K562 (cell line): ENCODE data around the gene IL13RA1. TPM values are rescaled to one million over a fixed set of nuclear protein-coding genes. Genes with fewer than 3 reads are reported as not detected.

ENCODE experiments used
- ATAC-seq: fragments of 200-7000 bp; cut with Tn5 transposase; 3 replicates; pipeline ENCODE4 v1.9.1; 2020; ENCODE audit warnings: moderate library complexity
- BruUV-seq: library from RNA; stranded (reverse); fragments of 400-500 nt; replicated peaks from 2 replicates; lab custom pipeline; 2021; lab: Mats Ljungman, UMichigan
- CTCF ChIA-PET: fragments of 300-600 bp; formaldehyde crosslinking; extraction: SDS; loops from one replicate; lab custom pipeline; 2021; ENCODE audit warnings: low intra/inter-chr PET ratio; lab: Yijun Ruan, JAX
- POLR2A ChIA-PET: fragments of 300-600, 350-650 bp; sonication (Branson Sonifier 250); formaldehyde crosslinking; extraction: SDS; loops from one replicate; lab custom pipeline; 2021; ENCODE audit warnings: antibody characterized with exemption, inconsistent platforms; lab: Yijun Ruan, JAX
- DNase-seq, 4 experiments: peaks; one replicate each; pipeline versions ENCODE4 v3.0.0 to v3.0.0-alpha.2; 2011 to 2018; ENCODE audit warnings: low spot score in 3 of 4, mixed read lengths in 3 of 4; ENCODE audit errors: extremely low read depth in 1 of 4
- FAIRE-seq: peaks from 2 replicates; lab custom pipeline; 2011; peaks lifted over from hg19 to GRCh38; lab: Jason Lieb, UNC
- H2AFZ ChIP-seq: 2 replicates; pipeline ENCODE4 v1.6.0; 2011; ENCODE audit warnings: low read depth, low read length, control low read depth, inconsistent platforms
- H3K27ac ChIP-seq: fragments of 200-600 bp; 3 replicates; pipeline ENCODE4 v1.8.0; 2011; ENCODE audit warnings: low read depth, mild to moderate bottlenecking, control low read depth, inconsistent platforms, low read length, moderate library complexity, mixed read lengths; ENCODE audit errors: extremely low read depth
- H3K27me3 ChIP-seq, 2 experiments: fragments of 300-600 bp in 1 of 2; 2 replicates in 1 of 2; 3 replicates in 1 of 2; pipeline versions ENCODE4 v1.6.0 to v1.8.0; 2011; ENCODE audit warnings: inconsistent platforms in 2 of 2, low read length in 2 of 2, mild to moderate bottlenecking in 1 of 2, mixed read lengths in 1 of 2, moderate library complexity in 1 of 2; ENCODE audit not compliant: control insufficient read depth in 2 of 2, insufficient read depth in 2 of 2
- H3K36me3 ChIP-seq: fragments of 300-600 bp; 3 replicates; pipeline ENCODE4 v1.8.0; 2011; ENCODE audit warnings: mild to moderate bottlenecking, low read length, inconsistent platforms; ENCODE audit not compliant: control insufficient read depth, insufficient read depth
- H3K4me1 ChIP-seq, 2 experiments: fragments of 200-600 bp in 1 of 2; replicated peaks in 1 of 2; 2 replicates in 1 of 2; 3 replicates in 1 of 2; pipeline versions ENCODE4 v1.5.1 to v1.8.0; 2011; ENCODE audit warnings: inconsistent platforms in 2 of 2, low read length in 2 of 2, mild to moderate bottlenecking in 1 of 2, mixed read lengths in 1 of 2, moderate library complexity in 1 of 2; ENCODE audit not compliant: control insufficient read depth in 2 of 2, insufficient read depth in 2 of 2
- H3K4me2 ChIP-seq: 2 replicates; pipeline ENCODE4 v1.6.1; 2011; ENCODE audit warnings: low read length, control low read depth, inconsistent platforms, mixed read lengths; ENCODE audit not compliant: insufficient read depth
- H3K4me3 ChIP-seq: fragments of 200-600 bp; sonication (generic), shearing (Covaris generic); 2 replicates; pipeline ENCODE4 v1.5.1; 2016; ENCODE audit warnings: control low read depth, inconsistent platforms
- H3K79me2 ChIP-seq: fragments of 200-600 bp; 3 replicates; pipeline ENCODE4 v1.8.0; 2011; ENCODE audit warnings: low read length, inconsistent platforms; ENCODE audit not compliant: control insufficient read depth, insufficient read depth
- H3K9ac ChIP-seq, 2 experiments: 2 replicates each; pipeline versions ENCODE4 v1.6.0 to v1.6.1; 2011; ENCODE audit warnings: low read depth in 2 of 2, low read length in 2 of 2, control low read depth in 1 of 2, inconsistent platforms in 1 of 2, mild to moderate bottlenecking in 1 of 2, mixed read lengths in 1 of 2; ENCODE audit not compliant: insufficient read depth in 1 of 2
- H3K9me1 ChIP-seq: one replicate; pipeline ENCODE4 v1.6.0; 2011; ENCODE audit warnings: inconsistent platforms, mild to moderate bottlenecking, low read length, moderate library complexity; ENCODE audit not compliant: control insufficient read depth, insufficient read depth
- H3K9me3 ChIP-seq: replicated peaks from 2 replicates; pipeline ENCODE4 v1.5.1; 2011; ENCODE audit warnings: low read depth, low read length, inconsistent platforms; ENCODE audit not compliant: control insufficient read depth, insufficient read depth
- H4K20me1 ChIP-seq: replicated peaks from 2 replicates; pipeline ENCODE4 v1.6.1; 2011; ENCODE audit warnings: low read length, inconsistent platforms, mixed read lengths; ENCODE audit not compliant: control insufficient read depth, insufficient read depth
- ELF4 ChIP-seq: fragments of 450-650 bp; formaldehyde crosslinking; IDR thresholded peaks from 2 replicates; pipeline ENCODE4 v1.4.0; 2022; ENCODE audit warnings: missing genetic modification characterization
- RAD21 ChIP-seq, 2 experiments: fragments of 250-450 bp in 1 of 2; fragments of 450-650 bp in 1 of 2; sonication (Bioruptor Pico) in 1 of 2; formaldehyde crosslinking in 1 of 2; IDR thresholded peaks in 1 of 2; conservative IDR thresholded peaks in 1 of 2; 2 replicates each; pipeline versions ENCODE4 v1.4.0 to v1.8.0; 2020 to 2022; ENCODE audit warnings: mild to moderate bottlenecking in 2 of 2, moderate library complexity in 1 of 2
- WGBS: fragments of 100-300 bp; shearing (Covaris generic); methylation state at CpG from one replicate; pipeline ENCODE4 v1.1.6; 2016; ENCODE audit warnings: low coverage, mixed read lengths; ENCODE audit not compliant: insufficient coverage; ENCODE audit errors: missing lambda C conversion rate; 5-methylcytosine and 5-hydroxymethylcytosine counted together
- in situ Hi-C: fragments of 300-500 bp; cut with MboI; formaldehyde crosslinking; loops from 4 replicates; pipeline ENCODE4 v1.15.0; 2018; ENCODE audit warnings: inconsistent platforms, mixed read lengths
- intact Hi-C: fragments of 100-400 bp; cut with micrococcal nuclease; formaldehyde crosslinking; loops from 2 replicates; pipeline ENCODE4 v1.14.2; 2022
- polyA plus RNA-seq, 8 experiments: library from polyadenylated mRNA; depleted of rRNA in 4 of 8; stranded (reverse) in 5 of 8; unstranded in 3 of 8; fragments of >200 nt; fragmentation: Nextera tagmentation in 2 of 8; fragmentation: Illumina TruSeq in 1 of 8; extraction: Ambion mirVana in 2 of 8; extraction: Trizol in 1 of 8; gene quantifications; 2 replicates each; pipeline versions ENCODE4 v1.2.1 to v1.2.3, GENCODE V29; 2011 to 2014; ENCODE audit warnings: inconsistent platforms in 1 of 8, missing spikeins in 1 of 8
- total RNA-seq, 7 experiments: library from RNA; depleted of rRNA in 6 of 7; stranded (reverse); fragments of >200 nt in 6 of 7; fragmentation: Illumina TruSeq in 2 of 7; extraction: Trizol in 2 of 7; gene quantifications; 2 replicates each; pipeline versions ENCODE4 v1.2.1 to v1.2.3, GENCODE V29; 2011 to 2021; ENCODE audit warnings: low replicate concordance in 1 of 7
- TF ChIP-seq, protein P1 (sequence below), 2 experiments: fragments of 450-650 bp; IDR thresholded peaks; 2 replicates each; pipeline ENCODE4 v1.6.1; 2016
- TF ChIP-seq, protein P2 (sequence below), 3 experiments: IDR thresholded peaks in 2 of 3; conservative IDR thresholded peaks in 1 of 3; 2 replicates each; pipeline ENCODE4 v1.5.1; 2011 to 2012; ENCODE audit warnings: low read length in 3 of 3, mild to moderate bottlenecking in 3 of 3, control low read depth in 2 of 3, improper control_type of control experiment in 1 of 3, inconsistent platforms in 1 of 3, low read depth in 1 of 3, mixed read lengths in 1 of 3, moderate library complexity in 1 of 3; ENCODE audit not compliant: insufficient read depth in 2 of 3

IL13RA1 gene
- total and polyA plus RNA-seq, 9 of the 15 experiments (the other 6 are each of a cell fraction or from before 2014, with no cell fraction given) = 2.9 to 22.9 (median 12.2) TPM

DNA sequence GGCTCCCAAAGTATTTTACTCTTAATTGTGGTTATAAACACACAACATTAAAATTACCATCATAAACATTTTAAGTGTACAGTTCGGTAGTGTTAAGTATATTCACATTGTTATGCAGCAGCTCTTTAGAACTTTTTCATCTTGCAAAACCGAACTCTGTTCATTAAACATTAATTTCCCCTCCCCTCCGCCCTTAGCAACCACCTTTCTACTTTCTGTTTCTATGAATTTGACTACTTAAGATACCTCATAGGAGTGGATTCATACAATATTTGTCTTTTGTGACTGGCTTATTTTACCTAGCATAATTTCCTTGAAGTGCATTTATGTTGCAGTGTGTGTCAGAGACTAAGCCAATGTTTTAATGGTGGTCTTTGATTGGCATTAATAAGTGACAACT lies 32.6 kb downstream of the IL13RA1 start:
- ChIA-PET POLR2A (interaction anchor here (0.6 kb wide), 1 partner anchor 731 kb away, joined by 5 read pairs; no protein-coding TSS in a partner anchor), CTCF (no interaction called here)
- Histone ChIP-seq H2AFZ (no peak overlapping the region), H4K20me1 (no peaks in the 10 kb centered on the region), H3K4me2 (no peak overlapping the region), H3K36me3 (no peaks in the 10 kb centered on the region), H3K79me2 (no peaks in the 10 kb centered on the region), H3K4me1 (no peaks in the 10 kb centered on the region), H3K9me3 (no peaks in the 10 kb centered on the region), H3K27ac (no peak overlapping the region), H3K4me3 (no peak overlapping the region), H3K9ac (no peak overlapping the region), H3K27me3 (no peaks in the 10 kb centered on the region), H3K9me1 (no peaks in the 10 kb centered on the region)
- no peak for DNase-seq
- TF ChIP-seq ELF4 (CRISPR knock-in tag) = no peak
- in situ Hi-C loops = no loop called here
- intact Hi-C loops = no loop called here
- no peak for ATAC-seq
- no peak for FAIRE-seq
- WGBS = 65% methylated on average over 3 of the region's 3 CpGs
- no TSS peak for BruUV-seq

DNA sequence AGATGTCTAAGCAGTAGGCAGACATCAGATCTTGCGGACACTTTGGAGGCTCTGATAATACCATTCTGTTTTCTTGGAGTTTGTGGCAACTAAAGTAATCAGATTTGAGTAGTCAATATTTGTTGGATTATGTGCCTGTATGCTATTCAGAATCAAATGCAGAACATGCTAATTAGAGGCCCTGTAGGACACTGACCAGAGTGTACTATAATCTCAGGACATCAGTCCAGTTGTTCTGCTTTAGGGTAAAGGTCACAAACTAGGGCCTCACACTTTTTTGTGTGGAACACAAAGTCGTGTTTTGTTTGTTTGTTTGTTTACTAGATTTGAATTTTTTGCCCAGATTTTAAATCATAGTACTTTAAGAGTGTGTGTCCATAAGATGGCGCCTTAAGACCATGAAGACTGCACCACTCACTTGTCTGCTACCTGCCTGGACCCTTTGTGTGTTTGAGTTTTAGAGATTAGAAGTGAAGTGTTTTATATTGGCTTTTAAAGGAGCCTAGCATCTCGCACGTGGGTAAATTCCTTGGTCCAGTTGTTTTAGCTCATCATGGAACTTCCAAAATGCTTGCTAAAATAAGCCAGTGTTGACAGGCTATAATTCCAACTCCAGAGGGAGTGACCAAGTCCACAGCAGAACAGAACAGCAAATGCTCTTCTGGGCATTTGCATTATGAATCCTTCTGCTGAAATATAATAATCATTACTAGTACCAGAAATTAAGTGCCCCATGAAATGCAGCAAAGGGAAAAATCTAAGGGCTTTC lies 34.7 kb downstream of the IL13RA1 start:
- ChIA-PET CTCF (no interaction called here), POLR2A (interaction anchor here (0.6 kb wide), 1 partner anchor 301 kb away, joined by 3 read pairs; no protein-coding TSS in a partner anchor)
- FAIRE-seq = no peak
- no peaks in the 10 kb centered on the region for H3K36me3 ChIP-seq
- no peak overlapping the region for H3K4me2 ChIP-seq
- H2AFZ ChIP-seq = no peak overlapping the region
- no peaks in the 10 kb centered on the region for H3K79me2 ChIP-seq
- no peaks in the 10 kb centered on the region for H3K9me1 ChIP-seq
- no peak overlapping the region for H3K4me3 ChIP-seq
- no peaks in the 10 kb centered on the region for H3K4me1 ChIP-seq
- H4K20me1 ChIP-seq = no peaks in the 10 kb centered on the region
- H3K27me3 ChIP-seq = no peaks in the 10 kb centered on the region
- ATAC-seq = peak; percentile 59; the same call in 2 of the 3 replicates
- WGBS = 41% methylated on average over 5 of the region's 5 CpGs
- in situ Hi-C loops = no loop called here
- peak in 2 of 4 experiments; percentile 8 for DNase-seq
- intact Hi-C loops = loop anchor here (1.0 kb wide), 1 partner anchor 45 kb away; no protein-coding TSS in a partner anchor
- no peak overlapping the region for H3K9ac ChIP-seq
- no peaks in the 10 kb centered on the region for H3K9me3 ChIP-seq
- no TSS peak for BruUV-seq
- H3K27ac ChIP-seq = no peak overlapping the region
- peak; percentile 38 to 40; a peak in 3 of 4 replicates for TF ChIP-seq RAD21 (CRISPR knock-in tag; conservative IDR thresholded peaks at IDR 0.05 in 1 of 2, IDR thresholded peaks at IDR 0.05 in 1 of 2)
- TF ChIP-seq, protein P1, sequence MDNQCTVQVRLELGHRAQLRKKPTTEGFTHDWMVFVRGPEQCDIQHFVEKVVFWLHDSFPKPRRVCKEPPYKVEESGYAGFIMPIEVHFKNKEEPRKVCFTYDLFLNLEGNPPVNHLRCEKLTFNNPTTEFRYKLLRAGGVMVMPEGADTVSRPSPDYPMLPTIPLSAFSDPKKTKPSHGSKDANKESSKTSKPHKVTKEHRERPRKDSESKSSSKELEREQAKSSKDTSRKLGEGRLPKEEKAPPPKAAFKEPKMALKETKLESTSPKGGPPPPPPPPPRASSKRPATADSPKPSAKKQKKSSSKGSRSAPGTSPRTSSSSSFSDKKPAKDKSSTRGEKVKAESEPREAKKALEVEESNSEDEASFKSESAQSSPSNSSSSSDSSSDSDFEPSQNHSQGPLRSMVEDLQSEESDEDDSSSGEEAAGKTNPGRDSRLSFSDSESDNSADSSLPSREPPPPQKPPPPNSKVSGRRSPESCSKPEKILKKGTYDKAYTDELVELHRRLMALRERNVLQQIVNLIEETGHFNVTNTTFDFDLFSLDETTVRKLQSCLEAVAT (IDR thresholded peaks at IDR 0.05) = no peak
- TF ChIP-seq, protein P2, sequence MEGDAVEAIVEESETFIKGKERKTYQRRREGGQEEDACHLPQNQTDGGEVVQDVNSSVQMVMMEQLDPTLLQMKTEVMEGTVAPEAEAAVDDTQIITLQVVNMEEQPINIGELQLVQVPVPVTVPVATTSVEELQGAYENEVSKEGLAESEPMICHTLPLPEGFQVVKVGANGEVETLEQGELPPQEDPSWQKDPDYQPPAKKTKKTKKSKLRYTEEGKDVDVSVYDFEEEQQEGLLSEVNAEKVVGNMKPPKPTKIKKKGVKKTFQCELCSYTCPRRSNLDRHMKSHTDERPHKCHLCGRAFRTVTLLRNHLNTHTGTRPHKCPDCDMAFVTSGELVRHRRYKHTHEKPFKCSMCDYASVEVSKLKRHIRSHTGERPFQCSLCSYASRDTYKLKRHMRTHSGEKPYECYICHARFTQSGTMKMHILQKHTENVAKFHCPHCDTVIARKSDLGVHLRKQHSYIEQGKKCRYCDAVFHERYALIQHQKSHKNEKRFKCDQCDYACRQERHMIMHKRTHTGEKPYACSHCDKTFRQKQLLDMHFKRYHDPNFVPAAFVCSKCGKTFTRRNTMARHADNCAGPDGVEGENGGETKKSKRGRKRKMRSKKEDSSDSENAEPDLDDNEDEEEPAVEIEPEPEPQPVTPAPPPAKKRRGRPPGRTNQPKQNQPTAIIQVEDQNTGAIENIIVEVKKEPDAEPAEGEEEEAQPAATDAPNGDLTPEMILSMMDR (IDR thresholded peaks at IDR 0.05 in 2 of 3, conservative IDR thresholded peaks at IDR 0.05 in 1 of 3; ENCODE audit: insufficient read depth in 2 of 3, low read depth in 1 of 3, low read length in 3 of 3) = peak; percentile 16 to 51 (median 18); a peak in 3 of 6 replicates
